HG02973 (cell line): Measurements from ENCODE around the gene RNPC3.

Source experiments
- ATAC-seq: cut with Tn5 transposase; IDR thresholded peaks from one replicate; pipeline ENCODE4 v1.9.1; 2021; ENCODE audit warnings: moderate library complexity; ENCODE audit not compliant: unreplicated experiment

RNPC3 gene

GRCh38 chr1:103525607-103526507 lies at the start of gene RNPC3:
TSS of gene RNPC3 (plus strand) at chr1:103525699. CDS start at chr1:103526071, 372 bp downstream.
- ATAC-seq = peak; percentile 71

- ATAC-seq = no peak
Measured at GRCh38 chr1:103477101-103477500, 48.4 kb upstream of the RNPC3 start.

GRCh38 chr1:103489935-103490334 lies 35.6 kb upstream of the RNPC3 start:
- peak; percentile 53 for ATAC-seq

GRCh38 chr1:103492003-103492625 lies 33.4 kb upstream of the RNPC3 start:
- ATAC-seq = no peak

GRCh38 chr1:103496014-103496635 lies 29.4 kb upstream of the RNPC3 start:
- no peak for ATAC-seq

- ATAC-seq = no peak
Measured at GRCh38 chr1:103497404-103497803, 28.1 kb upstream of the RNPC3 start.

GRCh38 chr1:103509250-103509649 lies 16.2 kb upstream of the RNPC3 start:
- ATAC-seq = no peak

- no peak for ATAC-seq
Measured at GRCh38 chr1:103513711-103514110, 11.8 kb upstream of the RNPC3 start.

GRCh38 chr1:103514920-103515503 lies 10.5 kb upstream of the RNPC3 start:
- ATAC-seq = peak; percentile 75

GRCh38 chr1:103516283-103516682 lies 9.2 kb upstream of the RNPC3 start:
- ATAC-seq = no peak

GRCh38 chr1:103516693-103517092 lies 8.8 kb upstream of the RNPC3 start:
- no peak for ATAC-seq

GRCh38 chr1:103517380-103518047 lies 8.0 kb upstream of the RNPC3 start:
- peak; percentile 89 for ATAC-seq

- no peak for ATAC-seq
Measured at GRCh38 chr1:103520822-103521221, 4.7 kb upstream of the RNPC3 start.

GRCh38 chr1:103523346-103523745 lies 2.2 kb upstream of the RNPC3 start:
- no peak for ATAC-seq

- ATAC-seq = peak; percentile 41
Measured at GRCh38 chr1:103525114-103525606, 339 bp upstream of the RNPC3 start.

- ATAC-seq = no peak
Measured at GRCh38 chr1:103527331-103527730, 1.8 kb downstream of the RNPC3 start.

GRCh38 chr1:103529746-103530145 lies 4.2 kb downstream of the RNPC3 start:
- no peak for ATAC-seq

GRCh38 chr1:103538226-103538625 lies 12.7 kb downstream of the RNPC3 start:
- ATAC-seq = no peak

GRCh38 chr1:103541431-103541830 lies 15.9 kb downstream of the RNPC3 start:
- ATAC-seq = no peak

GRCh38 chr1:103546496-103546895 lies 21.0 kb downstream of the RNPC3 start:
- no peak for ATAC-seq

GRCh38 chr1:103547840-103548239 lies 22.3 kb downstream of the RNPC3 start:
- no peak for ATAC-seq
